GM12878 (cell line): ENCODE data around the gene LXN. TPM values are rescaled to one million over a fixed set of nuclear protein-coding genes. Genes with fewer than 3 reads are reported as not detected.

Source experiments
- BCL11A ChIP-seq: IDR thresholded peaks from 2 replicates; pipeline ENCODE4 v1.6.1; 2011; ENCODE audit warnings: low read depth, low read length
- E2F4 ChIP-seq: IDR thresholded peaks from 2 replicates; pipeline ENCODE4 v1.6.1; 2012; ENCODE audit warnings: low read depth, low read length, improper control_type of control experiment
- POLR2AphosphoS2 ChIP-seq: IDR thresholded peaks from 2 replicates; pipeline ENCODE4 v1.6.1; 2011; ENCODE audit warnings: low read depth, mild to moderate bottlenecking, low read length, improper control_type of control experiment, moderate library complexity
- ZBTB4 ChIP-seq: fragments of 450-650 bp; formaldehyde crosslinking; IDR thresholded peaks from 2 replicates; pipeline ENCODE4 v1.4.0; 2022; ENCODE audit warnings: mild to moderate bottlenecking, moderate library complexity
- ZNF384 ChIP-seq: IDR thresholded peaks from 2 replicates; pipeline ENCODE4 v1.6.1; 2012; ENCODE audit warnings: low read depth, mild to moderate bottlenecking, low read length, improper control_type of control experiment, borderline replicate concordance
- ZSCAN29 ChIP-seq: fragments of 450-650 bp; IDR thresholded peaks from 2 replicates; pipeline ENCODE4 v1.6.1; 2017; ENCODE audit warnings: mild to moderate bottlenecking, moderate library complexity
- polyA plus RNA-seq, 11 experiments: library from polyadenylated mRNA; depleted of rRNA in 4 of 11; unstranded in 6 of 11; stranded (reverse) in 5 of 11; fragments of >200 nt; fragmentation: Nextera tagmentation in 4 of 11; fragmentation: Illumina TruSeq in 1 of 11; extraction: Ambion mirVana in 4 of 11; extraction: Trizol in 1 of 11; gene quantifications; 1 replicate in 1 of 11; 2 replicates in 10 of 11; pipeline versions ENCODE4 v1.2.1 to v1.2.3, GENCODE V29; 2011 to 2016; ENCODE audit warnings: inconsistent platforms in 2 of 11, missing spikeins in 2 of 11, low read depth in 1 of 11
- total RNA-seq, 4 experiments: library from RNA; depleted of rRNA in 3 of 4; stranded (reverse); fragments of >200 nt in 3 of 4; fragmentation: Illumina TruSeq in 1 of 4; extraction: Trizol in 1 of 4; gene quantifications; 2 replicates each; pipeline versions ENCODE4 v1.2.1 to v1.2.3, GENCODE V29; 2013 to 2021
- TF ChIP-seq, protein P1 (sequence below): IDR thresholded peaks from 2 replicates; pipeline ENCODE4 v1.6.1; 2012; ENCODE audit warnings: improper control_type of control experiment, low read depth, low read length; ENCODE audit not compliant: insufficient replicate concordance

LXN gene
- total and polyA plus RNA-seq, 10 of the 15 experiments (the other 5 are each of a cell fraction or from before 2014, with no cell fraction given): 10.7 to 45.0 (median 20.4) TPM

DNA sequence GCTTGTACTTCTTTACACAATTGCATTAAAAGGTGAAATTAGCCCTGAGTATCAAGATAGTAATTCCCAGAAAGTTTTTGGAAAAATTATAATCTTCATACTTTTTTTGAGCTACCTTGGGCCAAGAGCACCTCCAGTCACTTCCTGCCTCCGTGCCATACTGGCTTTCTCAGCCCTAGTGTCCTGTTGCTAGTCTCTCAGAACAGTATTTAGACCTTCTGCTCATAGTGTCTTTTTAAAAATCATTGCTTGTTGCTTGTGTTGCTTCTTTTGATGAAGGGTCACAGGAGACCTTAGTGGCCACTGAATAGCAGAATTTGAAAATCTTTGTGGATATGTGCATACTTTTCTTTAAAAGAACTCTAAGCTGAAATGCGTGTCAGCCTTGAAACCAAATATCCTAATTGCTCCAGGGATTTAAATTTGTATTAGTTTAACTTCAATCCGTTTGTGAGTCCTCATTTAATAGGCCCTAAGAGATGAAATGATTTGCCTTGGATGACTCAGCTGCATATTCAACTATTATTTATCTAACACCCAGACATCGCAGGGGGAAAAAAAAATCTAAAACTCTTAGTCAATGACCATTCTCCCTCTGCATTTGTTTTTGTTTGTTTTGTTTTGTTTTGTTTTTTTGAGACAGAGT is 29.1 kb upstream of the LXN start (continued):
- TF ChIP-seq ZBTB4 (CRISPR knock-in tag): no peak
- TF ChIP-seq ZSCAN29: no peak
- TF ChIP-seq BCL11A: no peak
- no peak for TF ChIP-seq E2F4
- TF ChIP-seq, protein P1, sequence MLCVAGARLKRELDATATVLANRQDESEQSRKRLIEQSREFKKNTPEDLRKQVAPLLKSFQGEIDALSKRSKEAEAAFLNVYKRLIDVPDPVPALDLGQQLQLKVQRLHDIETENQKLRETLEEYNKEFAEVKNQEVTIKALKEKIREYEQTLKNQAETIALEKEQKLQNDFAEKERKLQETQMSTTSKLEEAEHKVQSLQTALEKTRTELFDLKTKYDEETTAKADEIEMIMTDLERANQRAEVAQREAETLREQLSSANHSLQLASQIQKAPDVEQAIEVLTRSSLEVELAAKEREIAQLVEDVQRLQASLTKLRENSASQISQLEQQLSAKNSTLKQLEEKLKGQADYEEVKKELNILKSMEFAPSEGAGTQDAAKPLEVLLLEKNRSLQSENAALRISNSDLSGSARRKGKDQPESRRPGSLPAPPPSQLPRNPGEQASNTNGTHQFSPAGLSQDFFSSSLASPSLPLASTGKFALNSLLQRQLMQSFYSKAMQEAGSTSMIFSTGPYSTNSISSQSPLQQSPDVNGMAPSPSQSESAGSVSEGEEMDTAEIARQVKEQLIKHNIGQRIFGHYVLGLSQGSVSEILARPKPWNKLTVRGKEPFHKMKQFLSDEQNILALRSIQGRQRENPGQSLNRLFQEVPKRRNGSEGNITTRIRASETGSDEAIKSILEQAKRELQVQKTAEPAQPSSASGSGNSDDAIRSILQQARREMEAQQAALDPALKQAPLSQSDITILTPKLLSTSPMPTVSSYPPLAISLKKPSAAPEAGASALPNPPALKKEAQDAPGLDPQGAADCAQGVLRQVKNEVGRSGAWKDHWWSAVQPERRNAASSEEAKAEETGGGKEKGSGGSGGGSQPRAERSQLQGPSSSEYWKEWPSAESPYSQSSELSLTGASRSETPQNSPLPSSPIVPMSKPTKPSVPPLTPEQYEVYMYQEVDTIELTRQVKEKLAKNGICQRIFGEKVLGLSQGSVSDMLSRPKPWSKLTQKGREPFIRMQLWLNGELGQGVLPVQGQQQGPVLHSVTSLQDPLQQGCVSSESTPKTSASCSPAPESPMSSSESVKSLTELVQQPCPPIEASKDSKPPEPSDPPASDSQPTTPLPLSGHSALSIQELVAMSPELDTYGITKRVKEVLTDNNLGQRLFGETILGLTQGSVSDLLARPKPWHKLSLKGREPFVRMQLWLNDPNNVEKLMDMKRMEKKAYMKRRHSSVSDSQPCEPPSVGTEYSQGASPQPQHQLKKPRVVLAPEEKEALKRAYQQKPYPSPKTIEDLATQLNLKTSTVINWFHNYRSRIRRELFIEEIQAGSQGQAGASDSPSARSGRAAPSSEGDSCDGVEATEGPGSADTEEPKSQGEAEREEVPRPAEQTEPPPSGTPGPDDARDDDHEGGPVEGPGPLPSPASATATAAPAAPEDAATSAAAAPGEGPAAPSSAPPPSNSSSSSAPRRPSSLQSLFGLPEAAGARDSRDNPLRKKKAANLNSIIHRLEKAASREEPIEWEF: no peak
- no peak for TF ChIP-seq POLR2AphosphoS2
- TF ChIP-seq ZNF384: no peak
